Lung (tissue), 12 donors: ENCODE data around the gene RPGRIP1L. TPM values are rescaled to one million over a fixed set of nuclear protein-coding genes. Genes with fewer than 3 reads are reported as not detected.

Experiments used
- ATAC-seq: fragments of 200-7000 bp; cut with Tn5 transposase; one replicate; pipeline ENCODE4 v1.9.1; 2020; ENCODE audit warnings: moderate number of reproducible peaks; ENCODE audit not compliant: insufficient read depth, low FRiP score
- DNase-seq, 3 donors: peaks; one replicate each; pipeline ENCODE4 v3.0.0-alpha.2; 2013 to 2017
- H3K27ac ChIP-seq, 2 donors: one replicate each; pipeline ENCODE4 v1.5.1; 2013; ENCODE audit warnings: mild to moderate bottlenecking in 2 of 2, moderate library complexity in 2 of 2, control low read depth in 1 of 2, inconsistent platforms in 1 of 2, low read depth in 1 of 2, low read length in 1 of 2
- H3K27me3 ChIP-seq, 3 donors: one replicate each; pipeline ENCODE4 v1.5.1; 2013; ENCODE audit warnings: low read length in 2 of 3; ENCODE audit not compliant: control insufficient read depth in 3 of 3, insufficient read depth in 3 of 3
- H3K36me3 ChIP-seq, 4 donors: one replicate each; pipeline ENCODE4 v1.5.1; 2013; ENCODE audit warnings: low read length in 4 of 4, mild to moderate bottlenecking in 1 of 4, moderate library complexity in 1 of 4; ENCODE audit not compliant: control insufficient read depth in 4 of 4, insufficient read depth in 4 of 4
- H3K4me1 ChIP-seq, 5 donors: one replicate each; pipeline ENCODE4 v1.5.1; 2013; ENCODE audit warnings: low read length in 5 of 5, mild to moderate bottlenecking in 2 of 5, moderate library complexity in 1 of 5; ENCODE audit not compliant: control insufficient read depth in 5 of 5, insufficient read depth in 5 of 5
- H3K4me3 ChIP-seq: one replicate; pipeline ENCODE4 v1.5.1; 2013; ENCODE audit warnings: mild to moderate bottlenecking, control low read depth, moderate library complexity
- H3K9ac ChIP-seq, 2 donors: one replicate each; pipeline ENCODE4 v1.5.1; 2013; ENCODE audit warnings: low read length in 2 of 2, control low read depth in 1 of 2; ENCODE audit not compliant: insufficient read depth in 1 of 2
- H3K9me3 ChIP-seq, 4 donors: one replicate each; pipeline ENCODE4 v1.5.1; 2013; ENCODE audit warnings: low read length in 3 of 4, mild to moderate bottlenecking in 1 of 4, moderate library complexity in 1 of 4; ENCODE audit not compliant: control insufficient read depth in 4 of 4, insufficient read depth in 3 of 4
- WGBS, 2 donors: extraction: QIAGEN DNeasy Blood & Tissue Kit; methylation state at CpG; one replicate each; pipeline ENCODE4 v1.1.7; 2013; 5-methylcytosine and 5-hydroxymethylcytosine counted together
- polyA plus RNA-seq, 2 donors: library from polyadenylated mRNA; stranded (reverse); fragments of 200-250 nt; gene quantifications; one replicate each; pipeline ENCODE4 v1.2.1, GENCODE V29; 2013
- total RNA-seq, 2 donors: library from RNA; depleted of rRNA in 1 of 2; stranded (reverse); fragments of >200 nt in 1 of 2; gene quantifications; one replicate each; pipeline ENCODE4 v1.2.1, GENCODE V29; 2014 to 2021
- TF ChIP-seq, protein P1 (sequence below): IDR thresholded peaks from 2 replicates; pipeline ENCODE4 v1.5.1; 2012; ENCODE audit warnings: mild to moderate bottlenecking; ENCODE audit errors: control extremely low read depth, extremely low read depth
- donor health status: control.
- donor health status: control.
- donor health status: Bipolar disorder and iron deficiency.
- donor health status: healthy.
- donor health status: DM: yes; HTN: yes; CAD: no.

RPGRIP1L gene
- total and polyA plus RNA-seq, 4 donors, result 2.2 to 17.9 (median 6.2) TPM

DNA sequence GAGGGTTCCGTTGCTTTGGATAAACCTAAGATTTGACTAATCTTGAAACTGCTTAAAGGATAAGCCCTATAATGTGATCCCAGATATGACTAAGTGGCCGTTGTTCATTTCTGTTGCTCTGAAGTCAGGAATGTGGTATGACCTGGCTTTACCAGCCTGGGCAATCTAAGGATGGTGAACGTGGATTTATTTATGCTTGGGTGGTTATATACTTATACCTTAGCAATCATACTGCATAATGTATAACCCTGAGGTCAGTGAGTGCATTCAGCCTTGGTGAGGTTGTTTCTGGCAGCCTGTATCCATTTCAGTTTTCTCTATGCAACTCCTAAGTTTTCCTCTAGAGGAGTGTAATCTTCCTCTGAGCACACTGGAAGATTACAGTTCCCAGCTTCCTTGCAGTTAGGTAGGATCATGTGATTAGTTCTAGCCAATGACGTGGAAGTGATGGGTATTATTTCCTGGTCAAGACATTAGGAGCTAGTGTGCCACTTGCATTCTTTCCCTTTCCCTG lies 42.2 kb upstream of the RPGRIP1L start:
- H3K9me3 ChIP-seq, result no peaks in the 10 kb centered on the region
- TF ChIP-seq, protein P1, sequence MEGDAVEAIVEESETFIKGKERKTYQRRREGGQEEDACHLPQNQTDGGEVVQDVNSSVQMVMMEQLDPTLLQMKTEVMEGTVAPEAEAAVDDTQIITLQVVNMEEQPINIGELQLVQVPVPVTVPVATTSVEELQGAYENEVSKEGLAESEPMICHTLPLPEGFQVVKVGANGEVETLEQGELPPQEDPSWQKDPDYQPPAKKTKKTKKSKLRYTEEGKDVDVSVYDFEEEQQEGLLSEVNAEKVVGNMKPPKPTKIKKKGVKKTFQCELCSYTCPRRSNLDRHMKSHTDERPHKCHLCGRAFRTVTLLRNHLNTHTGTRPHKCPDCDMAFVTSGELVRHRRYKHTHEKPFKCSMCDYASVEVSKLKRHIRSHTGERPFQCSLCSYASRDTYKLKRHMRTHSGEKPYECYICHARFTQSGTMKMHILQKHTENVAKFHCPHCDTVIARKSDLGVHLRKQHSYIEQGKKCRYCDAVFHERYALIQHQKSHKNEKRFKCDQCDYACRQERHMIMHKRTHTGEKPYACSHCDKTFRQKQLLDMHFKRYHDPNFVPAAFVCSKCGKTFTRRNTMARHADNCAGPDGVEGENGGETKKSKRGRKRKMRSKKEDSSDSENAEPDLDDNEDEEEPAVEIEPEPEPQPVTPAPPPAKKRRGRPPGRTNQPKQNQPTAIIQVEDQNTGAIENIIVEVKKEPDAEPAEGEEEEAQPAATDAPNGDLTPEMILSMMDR, result no peak
- no peaks in the 10 kb centered on the region for H3K27me3 ChIP-seq
- no peak overlapping the region for H3K9ac ChIP-seq
- no peak for ATAC-seq
- 75 to 91% methylated on average over 4 of the region's 4 CpGs for WGBS, 2 donors
- H3K36me3 ChIP-seq, result no peaks in the 10 kb centered on the region
- no peak overlapping the region for H3K4me3 ChIP-seq
- no peak overlapping the region for H3K27ac ChIP-seq
- H3K4me1 ChIP-seq, result peaks cover 0 to 27% (median 0%) of the 10 kb centered on the region in 5 donors
- DNase-seq, result no peak

DNA sequence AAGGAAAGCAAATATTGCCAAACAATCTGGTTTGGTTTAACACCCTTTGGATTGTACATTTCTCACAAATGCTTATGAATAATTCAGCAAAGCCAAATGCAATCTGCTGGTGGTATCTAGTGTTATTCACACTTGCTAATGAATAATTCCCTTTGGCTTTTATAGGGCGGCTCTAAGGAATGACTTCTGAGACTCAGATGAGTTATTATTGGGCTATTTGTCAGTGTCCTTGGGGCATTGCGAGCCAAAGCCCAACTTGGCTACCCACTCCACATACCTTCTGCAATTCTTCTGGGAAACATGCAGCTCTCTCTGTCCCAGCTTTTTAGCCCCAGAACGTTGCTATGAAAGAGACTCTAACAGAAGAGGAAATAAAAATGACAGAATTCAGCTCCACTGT lies 41.4 kb upstream of the RPGRIP1L start:
- TF ChIP-seq, protein P1, result no peak
- Histone ChIP-seq H3K4me1 (peaks cover 0 to 30% (median 0%) of the 10 kb centered on the region in 5 donors), H3K9me3 (no peaks in the 10 kb centered on the region), H3K27me3 (no peaks in the 10 kb centered on the region), H3K4me3 (no peak overlapping the region), H3K27ac (no peak overlapping the region), H3K9ac (no peak overlapping the region), H3K36me3 (no peaks in the 10 kb centered on the region)
- ATAC-seq, result no peak
- DNase-seq, result no peak
- WGBS, 2 donors, result 45 to 52% methylated on average over 3 of the region's 3 CpGs

DNA sequence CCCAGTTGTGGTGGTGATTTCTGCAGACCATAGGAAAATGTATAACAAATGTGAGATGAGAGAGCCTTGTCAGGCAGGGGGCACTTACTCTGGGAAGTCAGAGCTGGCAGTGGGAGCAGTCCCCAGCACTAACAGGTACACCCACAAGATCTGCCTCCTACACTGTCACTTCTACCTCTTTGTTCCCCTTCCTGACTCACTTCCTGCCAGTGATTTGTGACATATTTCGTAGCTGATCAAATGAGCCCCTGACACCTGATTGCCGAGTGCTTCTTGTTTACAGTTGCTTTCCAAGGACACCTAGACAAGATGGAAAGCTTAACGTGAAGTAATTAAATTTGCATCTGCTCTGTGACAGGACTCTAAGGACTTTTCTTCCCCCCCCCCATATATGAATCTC lies 40.8 kb upstream of the RPGRIP1L start:
- TF ChIP-seq, protein P1, result no peak
- ATAC-seq, result no peak
- H3K36me3 ChIP-seq, result no peaks in the 10 kb centered on the region
- 32 to 37% methylated on average over 3 of the region's 3 CpGs for WGBS, 2 donors
- H3K27me3 ChIP-seq, result no peaks in the 10 kb centered on the region
- no peak for DNase-seq
- no peaks in the 10 kb centered on the region for H3K9me3 ChIP-seq
- no peak overlapping the region for H3K4me3 ChIP-seq
- no peak overlapping the region for H3K27ac ChIP-seq
- H3K9ac ChIP-seq, result no peak overlapping the region
- H3K4me1 ChIP-seq, result peaks cover 0 to 30% (median 0%) of the 10 kb centered on the region in 5 donors

DNA sequence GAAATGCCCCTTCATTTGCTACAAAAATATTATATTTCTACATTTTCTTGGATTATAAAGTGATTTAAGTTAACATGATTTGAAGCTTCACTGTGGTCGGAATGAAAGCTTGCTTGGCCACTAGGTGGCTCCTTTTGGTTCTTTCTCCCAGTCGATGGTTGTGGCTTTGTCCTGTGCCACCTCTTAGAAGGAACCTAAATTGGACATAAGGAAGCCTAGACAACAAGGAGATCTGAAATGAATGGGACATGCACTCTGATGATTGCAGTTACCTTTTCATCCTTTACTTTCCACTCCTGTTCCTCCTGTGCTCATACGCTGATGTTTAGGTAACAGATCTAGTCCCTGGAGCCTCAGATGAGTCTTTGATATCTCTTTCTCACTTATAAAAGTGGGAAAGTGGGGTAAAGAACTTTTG lies 39.5 kb upstream of the RPGRIP1L start:
- no peak overlapping the region for H3K27ac ChIP-seq
- WGBS, 2 donors, result 69 to 71% methylated on average over 3 of the region's 3 CpGs
- H3K27me3 ChIP-seq, result no peaks in the 10 kb centered on the region

More for the DNA sequence above, 39.5 kb upstream of the RPGRIP1L start:
- Histone ChIP-seq H3K36me3 (no peaks in the 10 kb centered on the region), H3K4me1 (peaks cover 0 to 30% (median 0%) of the 10 kb centered on the region in 5 donors), H3K9ac (no peak overlapping the region), H3K9me3 (no peaks in the 10 kb centered on the region), H3K4me3 (no peak overlapping the region)
- DNase-seq (peak in 1 of 3 donors; percentile 22), ATAC-seq (no peak)
- TF ChIP-seq, protein P1, result peak; percentile 9
